Fibroblast of peridontal ligament (primary cell): ENCODE measurements around the gene MUC20.
"Not testable (repeated sequence)": the region's sequence is repeated elsewhere in the genome, so short reads cannot be mapped to it uniquely, and the experiment has no call there.

Experiments used
- DNase-seq: peaks from one replicate; pipeline ENCODE4 v3.0.0-alpha.2; 2010; ENCODE audit errors: extremely low read depth

MUC20 gene

DNA sequence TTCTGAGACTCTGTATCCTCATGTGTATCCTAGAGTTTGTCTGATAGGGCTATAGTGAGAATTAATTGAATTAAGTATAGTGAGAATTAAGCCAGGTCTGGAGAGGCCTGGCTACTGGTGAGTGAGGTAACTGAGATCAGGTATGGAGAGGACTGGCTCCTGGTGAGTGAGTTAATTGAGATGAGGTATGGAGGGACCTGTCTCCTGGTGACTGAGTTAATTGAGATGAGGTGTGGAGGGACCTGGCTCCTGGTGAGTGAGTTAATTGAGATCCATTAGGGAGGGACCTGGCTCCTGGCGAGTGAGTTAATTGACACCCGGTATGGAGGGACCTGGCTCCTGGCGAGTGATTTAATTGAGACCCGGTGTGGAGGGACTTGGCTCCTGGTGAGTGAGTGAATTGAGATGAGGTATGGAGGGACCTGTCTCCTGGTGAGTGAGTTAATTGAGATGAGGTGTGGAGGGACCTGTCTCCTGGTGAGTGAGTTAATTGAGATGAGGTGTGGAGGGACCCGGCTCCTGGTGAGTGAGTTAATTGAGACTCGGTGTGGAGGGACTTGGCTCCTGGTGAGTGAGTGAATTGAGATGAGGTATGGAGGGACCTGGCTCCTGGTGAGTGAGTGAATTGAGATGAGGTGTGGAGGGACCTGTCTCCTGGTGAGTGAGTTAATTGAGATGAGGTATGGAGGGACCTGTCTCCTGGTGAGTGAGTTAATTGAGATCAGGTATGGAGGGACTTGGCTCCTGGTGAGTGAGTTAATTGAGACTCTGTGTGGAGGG lies 10.5 kb upstream of the MUC20 start:
- not testable (repeated sequence) for DNase-seq

DNA sequence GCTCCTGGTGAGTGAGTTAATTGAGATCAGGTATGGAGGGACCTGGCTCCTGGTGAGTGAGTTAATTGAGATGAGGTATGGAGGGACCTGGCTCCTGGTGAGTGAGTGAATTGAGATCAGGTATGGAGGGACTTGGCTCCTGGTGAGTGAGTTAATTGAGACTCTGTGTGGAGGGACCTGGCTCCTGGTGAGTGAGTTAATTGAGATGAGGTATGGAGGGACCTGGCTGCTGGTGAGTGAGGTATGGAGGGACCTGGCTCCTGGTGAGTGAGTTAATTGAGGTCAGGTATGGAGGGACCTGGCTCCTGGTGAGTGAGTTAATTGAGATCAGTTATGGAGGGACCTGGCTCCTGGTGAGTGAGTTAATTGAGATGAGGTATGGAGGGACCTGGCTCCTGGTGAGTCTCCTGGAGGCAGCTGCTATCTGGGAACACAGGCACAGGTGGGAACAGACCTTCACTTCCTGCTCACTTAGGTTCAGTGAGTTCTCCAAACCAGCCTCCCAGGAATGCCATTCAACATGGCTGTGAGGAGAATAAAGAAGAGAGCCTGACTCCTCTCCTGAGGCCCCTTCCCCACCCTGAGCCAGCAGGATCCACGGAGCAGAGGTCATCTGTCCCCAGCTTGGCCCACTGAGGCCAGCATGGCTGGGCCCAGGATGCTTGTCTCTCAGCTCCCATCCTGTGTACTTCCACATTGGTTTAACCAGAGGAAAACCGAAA lies 9.5 kb upstream of the MUC20 start:
- not testable (repeated sequence) for DNase-seq

DNA sequence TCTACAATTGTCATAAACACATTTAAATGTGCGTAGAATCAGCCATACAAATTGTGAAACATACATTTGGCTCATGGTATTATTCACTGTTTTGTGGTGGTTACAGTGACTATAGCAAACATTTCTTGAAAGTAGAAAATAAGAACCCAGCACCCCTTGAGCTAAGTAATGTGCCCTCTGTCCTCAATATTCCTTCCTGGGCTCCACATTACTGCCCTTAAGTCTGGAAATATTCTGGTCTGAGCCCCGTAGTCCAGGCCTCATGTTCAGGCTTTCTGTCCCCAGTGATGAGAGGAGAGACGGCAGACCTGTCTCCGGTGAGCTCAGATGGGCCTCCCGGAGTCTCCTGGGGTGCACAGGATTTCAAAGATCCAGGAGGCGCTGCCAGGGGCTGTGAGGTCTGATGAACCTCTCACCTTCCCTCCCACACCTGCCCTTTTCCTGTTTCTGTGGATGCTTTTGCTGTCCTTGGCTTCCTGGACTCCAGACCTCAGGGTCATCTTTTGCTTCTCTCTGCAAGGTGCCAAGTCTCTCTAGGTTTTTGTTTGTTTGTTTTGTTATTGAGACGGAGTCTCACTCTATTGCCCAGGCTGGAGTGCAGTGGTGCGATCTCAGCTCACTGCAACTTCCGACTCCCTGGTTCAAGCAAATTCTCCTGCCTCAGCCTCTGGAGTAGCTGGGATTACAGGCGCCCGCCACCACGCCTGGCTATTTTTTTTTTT lies 8.8 kb upstream of the MUC20 start:
- DNase-seq = no peak

DNA sequence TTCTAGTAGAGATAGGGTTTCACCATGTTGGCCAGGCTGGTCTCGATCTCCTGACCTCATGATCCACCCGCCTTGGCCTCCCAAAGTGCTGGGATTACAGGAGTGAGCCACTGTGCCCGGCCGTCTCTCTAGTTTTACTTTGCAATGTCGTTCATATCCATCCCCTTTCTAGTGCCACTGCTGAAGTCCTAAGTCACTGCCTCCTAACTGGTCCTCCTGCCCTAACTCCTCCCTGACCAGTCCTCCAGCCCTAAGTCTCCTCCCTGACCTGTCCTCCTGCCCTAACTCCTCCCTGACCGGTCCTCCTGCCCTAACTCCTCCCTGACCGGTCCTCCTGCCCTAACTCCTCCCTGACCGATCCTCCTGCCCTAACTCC lies 8.3 kb upstream of the MUC20 start:
- DNase-seq = not testable (repeated sequence)

DNA sequence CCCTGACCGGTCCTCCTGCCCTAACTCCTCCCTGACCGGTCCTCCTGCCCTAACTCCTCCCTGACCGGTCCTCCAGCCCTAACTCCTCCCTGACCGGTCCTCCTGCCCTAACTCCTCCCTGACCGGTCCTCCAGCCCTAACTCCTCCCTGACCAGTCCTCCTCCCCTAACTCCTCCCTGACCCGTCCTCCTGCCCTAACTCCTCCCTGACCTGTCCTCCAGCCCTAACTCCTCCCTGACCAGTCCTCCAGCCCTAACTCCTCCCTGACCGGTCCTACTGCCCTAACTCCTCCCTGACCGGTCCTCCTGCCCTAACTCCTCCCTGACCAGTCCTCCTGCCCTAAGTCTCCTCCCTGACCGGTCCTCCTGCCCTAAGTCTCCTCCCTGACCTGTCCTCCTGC lies 7.6 kb upstream of the MUC20 start:
- DNase-seq = not testable (repeated sequence)

DNA sequence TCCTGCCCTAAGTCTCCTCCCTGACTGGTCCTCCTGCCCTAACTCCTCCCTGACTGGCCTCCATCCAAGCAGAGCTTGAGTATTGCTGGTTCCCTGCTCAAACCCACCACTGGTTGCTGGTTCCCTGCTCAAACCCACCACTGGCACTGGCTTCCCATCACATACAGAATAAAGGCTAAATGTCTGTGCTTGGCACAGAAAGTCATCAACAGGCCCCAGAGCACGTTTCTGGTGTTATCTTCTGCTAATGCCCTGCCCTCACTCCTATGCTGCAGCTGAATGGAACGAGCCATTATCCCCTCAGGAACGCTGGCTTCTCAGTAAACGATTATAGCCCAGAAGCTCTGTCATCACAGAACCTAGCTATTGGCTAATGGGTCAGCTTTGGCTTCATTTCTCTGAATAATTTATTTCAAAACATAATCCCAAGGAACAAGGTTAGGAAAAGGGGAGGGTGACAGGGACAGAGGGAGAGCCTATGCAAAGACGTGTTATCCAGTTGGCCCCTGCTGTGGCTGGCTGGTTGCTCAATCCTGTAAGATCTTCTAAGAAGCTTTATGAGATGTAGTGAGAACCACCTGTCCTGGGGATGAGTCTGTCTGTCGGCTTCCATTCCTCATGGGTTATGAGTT lies 6.3 kb upstream of the MUC20 start:
- DNase-seq = no peak

DNA sequence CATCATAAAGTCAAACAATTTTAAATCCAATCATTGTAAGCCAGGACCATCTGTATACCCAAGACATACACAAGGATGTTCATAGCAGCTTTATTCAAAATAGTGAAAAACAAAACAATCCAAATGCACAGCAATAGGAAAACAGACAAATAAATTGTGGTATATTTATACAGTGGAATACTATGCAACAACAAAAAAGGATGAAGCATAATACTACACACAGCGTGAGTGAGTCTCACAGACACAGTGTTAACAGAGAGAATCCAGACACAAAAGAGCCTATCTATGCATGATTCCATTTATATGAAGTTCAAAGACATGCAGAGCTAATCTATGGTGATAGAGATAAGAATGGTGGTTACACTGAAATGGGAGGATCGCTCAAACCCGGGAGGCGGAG lies 5.6 kb upstream of the MUC20 start:
- DNase-seq = no peak

DNA sequence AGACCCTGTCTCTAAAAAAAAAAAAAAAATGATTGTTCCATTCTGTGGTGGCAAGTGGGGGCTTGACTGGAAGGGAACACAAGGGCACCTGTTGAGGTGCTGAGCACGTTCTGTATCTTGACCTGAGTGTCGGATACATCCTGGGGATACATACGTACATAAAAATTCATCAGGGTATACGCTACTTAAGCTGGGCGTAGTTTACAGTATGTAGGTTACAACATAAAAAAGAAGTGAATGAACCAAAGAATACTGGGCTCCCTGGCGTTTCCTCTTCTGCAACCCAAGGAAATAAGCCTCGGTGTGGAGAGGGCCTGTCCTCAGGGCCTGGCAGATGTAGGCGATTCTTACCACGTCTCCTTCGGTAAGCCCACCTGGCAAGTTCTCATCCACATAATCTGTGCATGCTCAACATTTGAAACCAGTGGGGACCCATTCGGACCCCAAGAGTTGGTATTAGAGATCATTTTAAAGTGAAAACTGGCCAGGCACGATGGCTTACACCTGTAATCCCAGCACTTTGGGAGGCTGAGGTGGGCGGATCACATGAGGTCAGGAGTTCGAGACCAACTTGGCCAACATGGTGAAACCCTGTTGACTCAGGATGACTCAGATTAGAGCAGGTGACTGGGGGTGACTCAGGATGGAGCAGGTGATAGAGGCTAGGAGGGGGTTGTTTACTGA lies 5.1 kb upstream of the MUC20 start:
- no peak for DNase-seq

DNA sequence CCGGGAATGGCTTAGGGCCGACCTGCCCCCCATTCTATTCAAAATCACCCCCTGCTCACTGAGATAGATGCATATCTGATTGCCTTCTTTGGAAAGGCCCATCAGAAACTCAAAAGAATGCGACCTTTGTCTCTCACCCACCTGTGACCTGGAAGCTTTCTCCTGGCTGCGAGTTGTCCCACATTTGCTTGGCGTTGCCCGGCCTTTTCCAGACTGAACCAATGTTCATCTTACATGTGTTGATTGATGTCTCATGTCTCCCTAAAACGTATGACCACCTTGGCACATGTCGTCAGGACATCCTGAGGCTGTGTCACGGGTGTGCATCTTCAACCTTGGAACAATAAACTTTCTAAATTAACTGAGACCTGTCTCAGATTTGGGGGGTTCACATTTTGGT lies 3.4 kb upstream of the MUC20 start:
- DNase-seq = no peak

DNA sequence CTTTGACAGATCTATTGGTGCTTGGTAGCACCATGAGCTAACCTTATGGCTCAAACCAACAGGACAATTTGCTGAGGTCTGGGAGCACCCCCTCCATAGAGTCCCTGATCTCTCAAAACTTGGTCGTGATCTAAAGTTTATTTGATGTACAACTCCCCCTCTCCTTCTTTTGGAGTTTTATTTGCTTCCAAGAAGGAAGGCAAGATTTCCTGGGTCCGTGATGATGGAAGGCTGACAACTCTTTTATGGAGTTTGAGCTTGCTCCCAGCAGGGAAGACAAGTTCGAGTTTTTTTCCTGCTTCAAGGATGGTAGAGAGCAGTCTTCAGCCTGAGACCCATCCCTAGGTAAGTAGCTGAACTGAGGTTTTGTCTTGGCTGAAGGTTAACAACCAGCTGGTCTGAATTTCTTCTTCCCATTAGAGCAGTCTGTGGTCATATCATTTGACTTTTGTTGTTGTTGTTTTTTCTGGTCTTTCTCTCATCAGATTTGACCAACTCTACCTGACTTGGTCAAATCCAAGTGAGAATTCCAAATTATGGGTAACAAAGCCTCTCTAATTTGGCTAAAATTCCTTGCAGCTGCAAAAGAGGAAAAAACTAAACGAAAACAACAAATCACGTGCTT lies 2.8 kb upstream of the MUC20 start:
- DNase-seq = no peak

DNA sequence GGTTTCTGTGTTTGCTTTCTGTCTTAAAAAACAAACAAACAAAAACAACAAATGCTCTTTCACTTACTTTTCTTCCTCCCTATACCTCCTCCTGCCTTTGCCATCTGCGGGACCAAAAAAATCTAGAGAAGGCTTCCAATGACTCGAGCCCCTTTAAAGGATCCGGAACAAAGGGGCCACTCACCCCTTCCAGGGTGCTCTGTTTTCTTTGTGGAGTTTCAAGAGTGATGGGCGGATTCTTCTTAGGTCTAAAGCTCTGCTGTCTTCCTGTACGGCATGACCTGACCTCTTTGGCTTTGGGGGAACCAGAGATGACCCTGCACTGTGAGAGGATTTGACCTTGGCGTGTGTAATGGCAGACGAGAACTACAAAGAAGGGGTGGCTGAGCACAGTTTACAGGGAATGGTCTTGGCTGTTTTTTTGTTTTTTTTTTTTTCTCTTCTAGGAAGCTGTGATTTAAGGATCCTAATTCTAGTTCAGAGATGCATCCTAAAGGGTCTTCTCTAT lies 2.2 kb upstream of the MUC20 start:
- no peak for DNase-seq

DNA sequence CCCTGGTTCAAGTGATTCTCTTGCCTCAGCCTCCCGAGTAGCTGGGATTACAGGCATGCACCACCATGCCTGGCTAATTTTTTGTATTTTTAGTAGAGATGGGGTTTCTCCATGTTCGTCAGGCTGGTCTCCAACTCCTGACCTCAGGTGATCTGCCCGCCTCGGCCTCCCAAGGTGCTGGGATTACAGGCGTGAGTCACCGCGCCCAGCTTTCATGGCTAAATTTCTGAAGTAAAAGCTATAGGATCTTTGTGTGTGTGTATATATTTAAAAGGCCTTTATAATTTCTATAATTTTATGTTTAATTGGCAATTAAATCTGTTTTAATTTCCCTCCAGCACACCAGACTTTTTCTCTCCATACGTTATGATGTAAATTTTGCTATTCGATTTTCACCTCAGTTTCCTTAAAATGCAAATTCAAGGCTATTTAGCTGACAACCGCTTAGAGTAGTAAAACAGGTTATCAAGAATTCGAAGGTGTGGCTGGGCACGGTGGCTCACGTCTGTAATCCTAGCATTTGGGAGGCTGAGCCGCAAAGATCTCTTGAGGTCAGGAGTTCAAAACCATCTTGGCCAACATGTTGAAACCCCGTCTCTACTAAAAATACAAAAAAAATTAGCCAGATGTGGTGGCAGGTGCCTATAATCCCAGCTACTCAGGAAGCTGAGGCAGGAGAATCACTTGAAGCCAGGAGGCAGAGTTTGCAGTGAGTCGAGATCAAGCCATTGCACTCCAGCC lies 1.1 kb upstream of the MUC20 start:
- not testable (repeated sequence) for DNase-seq

DNA sequence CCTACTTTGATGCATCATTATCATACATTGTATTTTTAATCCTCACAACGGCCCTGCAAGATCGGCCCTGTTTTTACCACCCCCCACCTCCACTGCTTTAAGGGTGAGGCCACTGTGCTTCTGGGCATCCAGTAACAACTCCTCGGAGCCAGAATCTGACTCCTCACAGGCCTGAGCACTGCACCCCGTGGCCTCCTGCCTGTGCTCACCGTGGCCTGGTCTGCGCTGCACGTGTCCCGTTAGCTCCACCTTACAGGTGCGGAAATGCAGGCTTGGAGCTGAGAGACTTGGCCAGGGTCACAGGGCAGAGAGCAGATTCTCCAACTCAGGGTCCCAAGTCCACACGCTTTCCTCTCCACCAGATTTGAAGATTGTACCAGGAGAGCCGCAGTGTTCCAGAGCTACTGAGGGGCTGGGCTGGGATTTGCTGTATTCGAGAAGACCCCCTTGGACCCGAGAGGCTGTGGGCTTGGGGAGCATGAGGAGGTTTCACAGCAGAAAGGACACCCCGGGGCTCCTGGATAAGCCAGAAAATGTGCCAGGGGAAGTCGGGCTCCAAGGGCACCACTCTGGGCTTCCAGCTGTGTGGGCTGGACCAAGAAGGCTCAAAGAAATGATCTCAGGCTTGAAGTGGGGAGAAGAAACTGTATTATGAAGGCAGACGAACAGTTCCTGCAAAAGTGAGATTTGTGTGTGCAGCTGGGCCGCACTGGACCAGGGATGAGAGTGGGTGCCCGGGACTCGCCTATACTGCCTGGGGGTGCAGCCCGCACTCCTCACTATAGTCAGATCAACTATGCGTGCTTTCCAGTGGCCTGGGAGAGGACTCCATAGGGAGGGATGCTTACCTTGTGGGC lies 1.6 kb downstream of the MUC20 start:
- DNase-seq = not testable (repeated sequence)

DNA sequence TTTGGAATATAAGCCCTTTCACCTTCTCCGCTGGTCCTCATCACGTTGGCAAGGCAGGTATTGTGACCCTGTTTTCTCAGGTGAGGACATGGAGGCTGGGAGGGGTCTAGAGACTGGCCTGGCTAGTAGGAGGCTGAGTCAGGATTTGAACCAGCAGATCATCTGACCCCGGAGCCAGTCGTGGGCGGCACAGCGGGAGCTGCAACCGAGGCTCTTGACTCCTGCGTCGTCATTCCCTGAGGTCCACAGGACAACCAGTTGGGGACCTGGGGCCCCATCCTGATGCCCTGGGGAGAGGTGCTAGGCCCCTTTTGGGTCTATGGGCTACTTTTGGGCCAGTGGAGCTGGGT lies 2.2 kb downstream of the MUC20 start:
- DNase-seq = not testable (repeated sequence)

DNA sequence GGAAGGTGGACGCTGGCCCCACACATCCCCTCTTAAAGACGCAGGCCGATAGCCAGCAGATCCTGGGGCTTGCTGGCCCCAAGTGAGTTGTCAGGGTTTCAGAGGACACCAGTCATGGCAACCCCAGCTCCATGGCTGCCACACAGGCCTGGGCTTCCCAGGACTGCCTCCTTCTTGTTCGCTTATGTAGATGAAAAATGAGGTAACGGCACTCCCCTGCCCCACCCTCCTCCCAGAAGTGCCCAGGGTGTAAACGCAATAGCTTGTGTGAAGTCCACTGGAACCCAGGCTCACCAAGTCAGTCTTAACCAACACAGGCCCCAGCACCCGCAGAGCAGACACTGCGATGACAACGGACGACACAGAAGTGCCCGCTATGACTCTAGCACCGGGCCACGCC lies 3.6 kb downstream of the MUC20 start:
- not testable (repeated sequence) for DNase-seq

DNA sequence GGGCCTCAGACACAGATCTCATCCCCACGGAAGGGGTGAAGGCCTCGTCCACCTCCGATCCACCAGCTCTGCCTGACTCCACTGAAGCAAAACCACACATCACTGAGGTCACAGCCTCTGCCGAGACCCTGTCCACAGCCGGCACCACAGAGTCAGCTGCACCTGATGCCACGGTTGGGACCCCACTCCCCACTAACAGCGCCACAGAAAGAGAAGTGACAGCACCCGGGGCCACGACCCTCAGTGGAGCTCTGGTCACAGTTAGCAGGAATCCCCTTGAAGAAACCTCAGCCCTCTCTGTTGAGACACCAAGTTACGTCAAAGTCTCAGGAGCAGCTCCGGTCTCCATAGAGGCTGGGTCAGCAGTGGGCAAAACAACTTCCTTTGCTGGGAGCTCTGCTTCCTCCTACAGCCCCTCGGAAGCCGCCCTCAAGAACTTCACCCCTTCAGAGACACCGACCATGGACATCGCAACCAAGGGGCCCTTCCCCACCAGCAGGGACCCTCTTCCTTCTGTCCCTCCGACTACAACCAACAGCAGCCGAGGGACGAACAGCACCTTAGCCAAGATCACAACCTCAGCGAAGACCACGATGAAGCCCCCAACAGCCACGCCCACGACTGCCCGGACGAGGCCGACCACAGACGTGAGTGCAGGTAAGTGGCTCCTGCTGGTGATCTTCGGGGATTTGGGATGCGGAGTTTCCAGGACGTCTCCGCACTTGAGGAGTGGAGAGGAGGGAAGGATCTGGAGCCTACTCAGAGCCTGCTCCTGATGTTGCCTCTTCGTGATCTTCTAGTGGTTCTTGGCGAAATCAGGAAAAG lies 5.3 kb downstream of the MUC20 start:
- not testable (repeated sequence) for DNase-seq

DNA sequence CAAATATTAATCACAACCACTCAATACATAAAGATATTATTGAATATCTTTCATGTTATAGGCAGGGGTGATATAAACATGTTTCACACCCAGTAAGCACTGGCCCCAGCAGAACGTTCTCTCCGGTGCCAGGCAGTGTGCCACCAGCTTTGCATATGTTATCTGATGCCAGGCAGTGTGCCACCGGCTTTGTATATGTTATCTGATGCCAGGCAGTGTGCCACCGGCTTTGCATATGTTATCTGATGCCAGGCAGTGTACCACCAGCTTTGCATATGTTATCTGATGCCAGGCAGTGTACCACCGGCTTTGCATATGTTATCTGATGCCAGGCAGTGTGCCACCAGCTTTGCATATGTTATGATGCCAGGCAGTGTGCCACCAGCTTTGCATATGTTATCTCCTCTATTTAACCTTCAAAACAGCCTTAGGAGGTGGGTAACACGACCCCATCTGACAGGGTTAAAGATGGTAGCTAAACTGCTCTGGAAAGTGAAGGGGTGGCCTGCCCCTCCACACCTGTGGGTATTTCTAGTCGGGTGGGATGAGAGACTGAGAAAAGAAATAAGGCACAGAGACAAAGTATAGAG lies 6.9 kb downstream of the MUC20 start:
- no peak for DNase-seq

DNA sequence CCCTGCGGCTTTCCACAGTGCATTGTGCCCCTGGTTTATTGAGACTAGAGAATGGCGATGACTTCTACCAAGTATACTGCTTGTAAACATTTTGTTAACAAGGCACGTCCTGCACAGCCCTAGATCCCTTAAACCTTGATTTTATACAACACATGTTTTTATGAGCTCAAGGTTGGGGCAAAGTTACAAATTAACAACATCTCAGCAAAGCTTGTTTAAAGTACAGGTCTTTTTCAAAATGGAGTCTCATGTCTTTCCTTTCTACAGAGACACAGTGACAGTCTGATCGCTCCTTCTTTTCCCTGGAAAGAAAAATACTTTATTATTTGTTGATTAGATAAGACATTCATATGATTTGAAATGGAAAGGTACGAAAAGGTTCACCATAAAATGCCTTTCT lies 8.0 kb downstream of the MUC20 start:
- not testable (repeated sequence) for DNase-seq
